Amniotic epithelial cell (primary cell): ENCODE results near the gene CACHD1.
A peak's percentile ranks its signal among the peaks of the same experiment; 100 is the strongest.

Source experiments
- DNase-seq: peaks from one replicate; pipeline ENCODE4 v3.0.0-alpha.2; 2010; ENCODE audit warnings: low read depth

The CACHD1 gene

GRCh38 chr1:64473367-64473766 lies 3.4 kb downstream of the CACHD1 start:
- DNase-seq: no peak

GRCh38 chr1:64474133-64474532 lies 4.2 kb downstream of the CACHD1 start:
- no peak for DNase-seq

- no peak for DNase-seq
These were observed 4.9 kb downstream of the CACHD1 start for GRCh38 chr1:64474665-64475439.

GRCh38 chr1:64476251-64476952 lies 6.5 kb downstream of the CACHD1 start:
- DNase-seq: peak; percentile 83

- no peak for DNase-seq
These were observed 8.9 kb downstream of the CACHD1 start for GRCh38 chr1:64478594-64479470.

GRCh38 chr1:64479874-64480273 lies 9.9 kb downstream of the CACHD1 start:
- DNase-seq: no peak

- no peak for DNase-seq
These were observed 11.3 kb downstream of the CACHD1 start for GRCh38 chr1:64480999-64481772.

- no peak for DNase-seq
These were observed 12.2 kb downstream of the CACHD1 start for GRCh38 chr1:64482128-64482527.

- peak; percentile 31 for DNase-seq
These were observed 12.8 kb downstream of the CACHD1 start for GRCh38 chr1:64482720-64483119.

GRCh38 chr1:64483731-64484414 lies 13.9 kb downstream of the CACHD1 start:
- DNase-seq: no peak

- DNase-seq: no peak
These were observed 14.7 kb downstream of the CACHD1 start for GRCh38 chr1:64484651-64485050.

- no peak for DNase-seq
These were observed 16.3 kb downstream of the CACHD1 start for GRCh38 chr1:64486193-64486592.

GRCh38 chr1:64487061-64487460 lies 17.1 kb downstream of the CACHD1 start:
- no peak for DNase-seq

- DNase-seq: no peak
These were observed 18.9 kb downstream of the CACHD1 start for GRCh38 chr1:64488862-64489261.

- no peak for DNase-seq
These were observed 19.8 kb downstream of the CACHD1 start for GRCh38 chr1:64489707-64490106.

GRCh38 chr1:64490213-64490818 lies 20.4 kb downstream of the CACHD1 start:
- no peak for DNase-seq

- DNase-seq: no peak
These were observed 22.5 kb downstream of the CACHD1 start for GRCh38 chr1:64492424-64492823.

- DNase-seq: no peak
These were observed 23.9 kb downstream of the CACHD1 start for GRCh38 chr1:64493831-64494230.

GRCh38 chr1:64494659-64495058 lies 24.7 kb downstream of the CACHD1 start:
- DNase-seq: no peak

- no peak for DNase-seq
These were observed 25.9 kb downstream of the CACHD1 start for GRCh38 chr1:64495878-64496277.

- DNase-seq: no peak
These were observed 26.7 kb downstream of the CACHD1 start for GRCh38 chr1:64496606-64497005.
